ENCODE measurements around the gene CACNA2D1. TPM values are rescaled to one million over a fixed set of nuclear protein-coding genes. Genes with fewer than 3 reads are reported as not detected.

CACNA2D1 gene
- total and polyA plus RNA-seq, 8 donors: 1.8 to 72.7 (median 5.7) TPM

- Histone ChIP-seq H3K27ac (no peak overlapping the region), H3K27me3 (no peaks in the 10 kb centered on the region), H3K9me3 (peaks cover 0 to 8% (median 0%) of the 10 kb centered on the region in 4 donors), H3K4me1 (no peaks in the 10 kb centered on the region), H3K4me3 (no peak overlapping the region), H3K36me3 (no peaks in the 10 kb centered on the region)
- DNase-seq: no peak
- no peak for TF ChIP-seq POLR2A (IDR thresholded peaks at IDR 0.05)
- TF ChIP-seq CTCF (IDR thresholded peaks at IDR 0.05): no peak
- no peak for TF ChIP-seq POLR2AphosphoS5 (IDR thresholded peaks at IDR 0.05)
- TF ChIP-seq EP300 (IDR thresholded peaks at IDR 0.05): no peak
- intact Hi-C loops (cut with DNase I; ENCODE audit: low total_unique reads): no loop called here
- WGBS, 5 donors: 54 to 69% (median 63%) methylated on average over 2 of the region's 2 CpGs
These were observed 519.1 kb downstream of the CACNA2D1 start for GRCh38 chr7:81924494-81924893.

- WGBS, 5 donors: 84 to 93% (median 88%) methylated on average over 3 of the region's 3 CpGs
- peaks cover under 1 to 10% (median 9%) of the 10 kb centered on the region in 4 donors for H3K9me3 ChIP-seq
- no peak for TF ChIP-seq CTCF (IDR thresholded peaks at IDR 0.05)
- no peak for TF ChIP-seq POLR2A (IDR thresholded peaks at IDR 0.05)
- no peak for TF ChIP-seq EP300 (IDR thresholded peaks at IDR 0.05)
- no peak for TF ChIP-seq POLR2AphosphoS5 (IDR thresholded peaks at IDR 0.05)
- H3K4me1 ChIP-seq: no peaks in the 10 kb centered on the region
- H3K36me3 ChIP-seq: no peaks in the 10 kb centered on the region
- DNase-seq: no peak
- intact Hi-C loops (cut with DNase I; ENCODE audit: low total_unique reads): no loop called here
- H3K27me3 ChIP-seq: no peaks in the 10 kb centered on the region
- H3K27ac ChIP-seq: no peak overlapping the region
- H3K4me3 ChIP-seq: no peak overlapping the region
These were observed 524.1 kb downstream of the CACNA2D1 start for GRCh38 chr7:81919494-81919893.

GRCh38 chr7:81908220-81908619 lies 535.4 kb downstream of the CACNA2D1 start:
- Histone ChIP-seq H3K4me3 (no peak overlapping the region), H3K36me3 (no peaks in the 10 kb centered on the region), H3K9me3 (peaks cover 0 to 12% (median 5%) of the 10 kb centered on the region in 4 donors), H3K4me1 (peaks cover 0 to 11% (median 0%) of the 10 kb centered on the region in 4 donors), H3K27me3 (no peaks in the 10 kb centered on the region), H3K27ac (peak overlapping the region in 1 of 5 donors; percentile 43)
- intact Hi-C loops (cut with DNase I; ENCODE audit: low total_unique reads): no loop called here
- no peak for TF ChIP-seq CTCF (IDR thresholded peaks at IDR 0.05)
- TF ChIP-seq POLR2A (IDR thresholded peaks at IDR 0.05): no peak
- TF ChIP-seq EP300 (IDR thresholded peaks at IDR 0.05): no peak
- WGBS, 5 donors: 22 to 44% (median 35%) methylated on average over 2 of the region's 2 CpGs
- no peak for DNase-seq

GRCh38 chr7:81903115-81903514 lies 540.5 kb downstream of the CACNA2D1 start:
- intact Hi-C loops (cut with DNase I; ENCODE audit: low total_unique reads): no loop called here
- H3K27ac ChIP-seq: no peak overlapping the region
- 62 to 95% (median 75%) methylated on average over 2 of the region's 2 CpGs for WGBS, 5 donors

More at GRCh38 chr7:81903115-81903514, 540.5 kb downstream of the CACNA2D1 start:
- Histone ChIP-seq H3K4me3 (no peak overlapping the region), H3K27me3 (no peaks in the 10 kb centered on the region), H3K9me3 (peaks cover 0 to 6% (median 0%) of the 10 kb centered on the region in 4 donors), H3K36me3 (no peaks in the 10 kb centered on the region), H3K4me1 (peaks cover 0 to 6% (median 0%) of the 10 kb centered on the region in 4 donors)
- TF ChIP-seq POLR2AphosphoS5 (IDR thresholded peaks at IDR 0.05) (no peak), POLR2A (IDR thresholded peaks at IDR 0.05) (no peak), EP300 (IDR thresholded peaks at IDR 0.05) (no peak), CTCF (IDR thresholded peaks at IDR 0.05) (no peak)
- DNase-seq: no peak
